Kasumi-1 (cell line): Measurements from ENCODE around the gene THOC5.

Source experiments
- DNase-seq, 2 experiments: peaks; one replicate each; lab custom pipeline; 2025; lab: John Stamatoyannopoulos, UW

Gene THOC5

DNA sequence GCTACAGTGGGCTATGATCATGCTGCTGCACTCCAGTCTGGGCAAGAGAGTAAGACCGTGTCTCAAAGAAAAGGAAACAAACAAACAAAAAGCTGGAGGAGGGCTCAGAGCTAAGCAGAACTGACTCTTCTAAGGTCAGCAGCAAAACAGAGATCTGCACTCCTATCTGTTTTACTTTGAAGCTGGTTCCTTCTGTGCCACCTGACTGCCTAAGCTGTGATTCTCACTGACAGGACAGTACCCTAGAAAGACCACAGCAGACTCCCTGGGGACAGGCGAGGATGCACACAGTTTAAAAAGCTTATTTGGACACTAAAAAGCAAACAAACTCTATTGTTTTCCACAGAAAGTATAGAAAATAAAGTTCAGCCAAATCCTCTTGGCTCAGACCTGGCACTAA is 43.0 kb downstream of the THOC5 start:
- DNase-seq: no peak

- no peak for DNase-seq
Measured at GRCh38 chr22:29509815-29510214, 43.7 kb downstream of the THOC5 start.

DNA sequence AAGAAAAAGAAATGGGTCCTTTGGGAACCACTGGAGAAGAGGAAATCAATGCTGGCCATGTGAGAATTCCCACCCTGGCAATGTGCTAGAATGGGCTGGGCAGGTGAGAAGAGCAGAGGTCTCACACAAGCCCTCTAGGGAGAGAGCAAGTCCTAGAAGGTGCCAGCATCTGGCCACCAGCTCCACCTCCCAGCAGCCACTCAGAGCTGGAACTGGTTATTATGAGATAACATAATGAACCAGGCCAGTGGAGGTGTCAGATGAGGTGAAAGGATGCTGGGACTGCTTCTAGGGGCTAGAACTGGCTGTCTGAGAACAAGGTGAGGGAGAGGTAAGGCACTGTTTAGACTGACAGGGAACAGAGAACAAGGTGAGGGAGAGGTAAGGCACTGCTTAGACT is 44.3 kb downstream of the THOC5 start:
- DNase-seq: no peak

GRCh38 chr22:29503811-29504372 is 49.7 kb downstream of the THOC5 start:
- peak; percentile 51 to 54 for DNase-seq

DNA sequence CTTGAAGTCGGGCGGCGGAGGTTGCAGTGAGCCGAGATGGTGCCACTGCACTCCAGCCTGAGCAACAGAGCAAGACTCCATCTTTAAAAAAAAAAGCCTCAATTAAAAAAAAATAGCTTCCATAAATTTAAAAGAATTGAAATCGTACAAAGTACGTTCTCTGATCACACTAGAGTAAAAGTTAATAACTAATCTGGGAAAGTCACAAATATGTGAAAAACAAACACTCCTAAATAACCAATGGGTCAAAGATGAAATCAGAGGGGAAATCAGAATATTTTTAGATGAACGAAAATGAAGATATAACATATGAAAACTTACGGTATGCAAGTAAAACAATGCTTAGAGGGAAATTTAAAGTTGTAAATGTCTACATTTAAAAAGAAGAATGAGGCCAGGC is 53.7 kb downstream of the THOC5 start:
- no peak for DNase-seq

GRCh38 chr22:29493636-29494035 is 59.9 kb downstream of the THOC5 start:
- no peak for DNase-seq

DNA sequence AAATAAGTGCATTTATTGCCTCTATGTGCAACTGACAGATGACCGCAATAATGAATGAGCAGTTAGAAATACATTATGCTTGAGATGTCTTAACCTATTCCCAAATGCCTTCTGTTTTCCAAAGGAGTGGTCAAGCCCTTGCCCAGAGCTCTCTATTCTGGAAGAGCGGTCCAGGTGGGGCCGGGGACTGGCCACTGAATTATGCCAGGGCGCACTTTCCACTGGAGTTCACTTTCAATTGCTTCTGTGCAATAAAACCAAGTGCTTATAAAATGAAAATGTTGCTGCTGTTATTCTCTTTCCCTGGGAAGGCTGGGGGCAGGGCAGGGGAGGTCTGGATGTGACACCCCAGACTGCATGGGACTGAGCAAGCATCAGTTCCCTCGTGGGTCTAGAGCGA is 62.5 kb downstream of the THOC5 start:
- DNase-seq: no peak

GRCh38 chr22:29489127-29489780 is 64.3 kb downstream of the THOC5 start:
- DNase-seq: peak; percentile 16 to 28

GRCh38 chr22:29487426-29487986 is 66.1 kb downstream of the THOC5 start:
- no peak for DNase-seq

- no peak for DNase-seq
Measured at GRCh38 chr22:29485448-29485847, 68.1 kb downstream of the THOC5 start.

DNA sequence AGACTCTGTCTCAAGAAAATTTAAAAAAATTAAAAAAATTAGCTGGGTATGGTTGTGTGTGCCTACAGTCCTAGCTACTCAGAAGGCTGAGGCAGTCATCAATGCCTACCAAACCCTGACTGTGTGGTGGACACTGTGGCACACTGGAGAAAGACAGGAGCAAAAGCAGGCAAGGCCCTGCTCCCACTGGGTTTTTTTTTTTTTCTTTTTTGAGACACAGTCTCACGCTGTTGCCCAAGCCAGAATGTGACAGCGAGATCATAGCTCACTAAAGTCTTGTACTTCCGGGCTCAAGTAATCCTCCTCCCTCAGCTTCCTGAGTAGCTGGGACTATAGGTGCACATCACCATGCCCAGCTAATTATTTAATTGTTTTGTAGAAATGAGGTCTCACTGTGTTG is 68.9 kb downstream of the THOC5 start:
- DNase-seq: no peak

DNA sequence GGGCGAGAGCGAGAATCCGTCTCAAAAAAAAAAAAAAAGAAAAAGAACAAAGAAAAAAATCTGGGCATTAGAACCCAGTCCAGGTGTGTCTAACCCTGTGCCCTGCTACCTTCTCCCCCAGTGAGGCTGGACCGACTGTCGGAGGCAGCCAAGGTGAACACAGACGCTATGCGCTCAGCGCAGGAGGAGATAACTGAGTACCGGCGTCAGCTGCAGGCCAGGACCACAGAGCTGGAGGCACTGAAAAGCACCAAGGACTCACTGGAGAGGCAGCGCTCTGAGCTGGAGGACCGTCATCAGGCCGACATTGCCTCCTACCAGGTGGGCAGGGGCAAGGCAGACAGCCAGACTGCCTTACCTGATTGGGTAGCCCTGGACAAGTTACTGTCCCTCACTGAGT is 70.3 kb downstream of the THOC5 start:
- DNase-seq: no peak

GRCh38 chr22:29482726-29483125 is 70.8 kb downstream of the THOC5 start:
- DNase-seq: no peak

GRCh38 chr22:29482253-29482652 is 71.3 kb downstream of the THOC5 start:
- no peak for DNase-seq

- DNase-seq: no peak
Measured at GRCh38 chr22:29481265-29482000, 72.1 kb downstream of the THOC5 start.

GRCh38 chr22:29480512-29481264 is 72.9 kb downstream of the THOC5 start:
- DNase-seq: no peak

DNA sequence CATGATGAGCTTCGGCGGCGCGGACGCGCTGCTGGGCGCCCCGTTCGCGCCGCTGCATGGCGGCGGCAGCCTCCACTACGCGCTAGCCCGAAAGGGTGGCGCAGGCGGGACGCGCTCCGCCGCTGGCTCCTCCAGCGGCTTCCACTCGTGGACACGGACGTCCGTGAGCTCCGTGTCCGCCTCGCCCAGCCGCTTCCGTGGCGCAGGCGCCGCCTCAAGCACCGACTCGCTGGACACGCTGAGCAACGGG is 73.4 kb downstream of the THOC5 start:
- no peak for DNase-seq

DNA sequence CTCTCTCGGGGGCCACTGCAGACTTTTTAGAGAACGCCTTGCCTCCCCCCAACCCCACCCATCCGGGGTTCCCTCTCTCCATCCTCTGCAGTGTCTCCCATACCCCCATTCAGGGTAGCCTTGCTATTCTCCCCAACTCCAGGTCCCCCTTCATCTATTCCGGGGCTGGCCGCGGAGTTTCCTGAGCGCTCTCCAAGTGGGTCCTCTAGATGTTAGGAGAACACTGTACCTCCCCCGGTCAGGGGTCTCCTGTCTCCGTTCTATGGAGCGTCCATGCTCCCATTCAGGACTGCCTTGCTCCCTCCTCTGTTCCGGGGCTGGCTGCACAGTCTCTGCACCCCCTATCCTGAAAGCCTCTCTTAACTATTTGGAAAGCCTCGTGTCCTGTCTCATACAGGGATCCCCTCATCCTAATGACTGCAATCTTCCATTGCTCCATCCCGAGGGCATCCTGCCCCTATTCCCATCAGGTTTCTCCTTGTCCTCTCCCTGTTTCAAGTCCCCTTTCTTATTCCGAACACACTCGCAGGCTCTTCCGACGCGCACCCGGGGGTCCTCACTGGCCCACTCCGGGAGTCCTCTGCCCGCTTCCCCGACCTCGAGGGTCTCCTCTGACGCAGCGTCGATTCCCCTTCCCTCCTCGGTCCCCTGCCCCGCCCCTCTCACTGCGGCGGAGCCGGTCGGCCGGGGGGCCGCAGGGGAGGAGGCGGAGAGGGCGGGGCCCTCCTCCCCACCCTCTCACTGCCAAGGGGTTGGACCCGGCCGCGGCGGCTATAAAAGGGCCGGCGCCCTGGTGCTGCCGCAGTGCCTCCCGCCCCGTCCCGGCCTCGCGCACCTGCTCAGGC is 73.9 kb downstream of the THOC5 start, which contains the start of gene NEFH:
NEFH (plus strand) TSS at position 802 of the 845 bp plus-strand sequence. CDS start 45 bp downstream, outside the sequence.
- DNase-seq: no peak

- peak; percentile 30 to 37 for DNase-seq
Measured at GRCh38 chr22:29478326-29479276, 75.0 kb downstream of the THOC5 start.

GRCh38 chr22:29477723-29478318 is 75.7 kb downstream of the THOC5 start:
- DNase-seq: no peak
